ENCODE results near the gene PRR23C.

The PRR23C gene

GRCh38 chr3:139044366-139045210, at the start of gene PRR23C:
TSS of gene PRR23C (minus strand) at chr3:139044892. CDS start at chr3:139044620, 272 bp downstream.
- no peak within 1 kb of the TSS for H3K4me3 ChIP-seq (ENCODE audit: low read depth, low read length)
- in situ Hi-C loops (cut with HindIII; ENCODE audit: low sequenced_read_pairs), result no loop called here
- DNase-seq (ENCODE audit: low read depth), result no peak
- no peak for TF ChIP-seq CTCF (IDR thresholded peaks at IDR 0.05; ENCODE audit: low read depth, low read length, missing control alignments)

GRCh38 chr3:139093840-139094239, 49.1 kb upstream of the PRR23C start:
- no peak for DNase-seq (ENCODE audit: low read depth)
- H3K4me3 ChIP-seq (ENCODE audit: low read depth, low read length), result no peak overlapping the region
- no peak for TF ChIP-seq CTCF (IDR thresholded peaks at IDR 0.05; ENCODE audit: low read depth, low read length, missing control alignments)
- in situ Hi-C loops (cut with HindIII; ENCODE audit: low sequenced_read_pairs), result no loop called here

GRCh38 chr3:139088462-139089324, 44.0 kb upstream of the PRR23C start:
- H3K4me3 ChIP-seq (ENCODE audit: low read depth, low read length), result no peak overlapping the region
- DNase-seq (ENCODE audit: low read depth), result no peak
- in situ Hi-C loops (cut with HindIII; ENCODE audit: low sequenced_read_pairs), result no loop called here
- no peak for TF ChIP-seq CTCF (IDR thresholded peaks at IDR 0.05; ENCODE audit: low read depth, low read length, missing control alignments)

- in situ Hi-C loops (cut with HindIII; ENCODE audit: low sequenced_read_pairs), result no loop called here
- no peak for TF ChIP-seq CTCF (IDR thresholded peaks at IDR 0.05; ENCODE audit: low read depth, low read length, missing control alignments)
- no peak overlapping the region for H3K4me3 ChIP-seq (ENCODE audit: low read depth, low read length)
- DNase-seq (ENCODE audit: low read depth), result no peak
Measured at GRCh38 chr3:139087621-139088020, 42.9 kb upstream of the PRR23C start.

- H3K4me3 ChIP-seq (ENCODE audit: low read depth, low read length), result no peak overlapping the region
- in situ Hi-C loops (cut with HindIII; ENCODE audit: low sequenced_read_pairs), result no loop called here
- TF ChIP-seq CTCF (IDR thresholded peaks at IDR 0.05; ENCODE audit: low read depth, low read length, missing control alignments), result no peak
Measured at GRCh38 chr3:139084176-139084575, 39.5 kb upstream of the PRR23C start.

GRCh38 chr3:139074565-139075115, 29.9 kb upstream of the PRR23C start:
- in situ Hi-C loops (cut with HindIII; ENCODE audit: low sequenced_read_pairs), result no loop called here
- TF ChIP-seq CTCF (IDR thresholded peaks at IDR 0.05; ENCODE audit: low read depth, low read length, missing control alignments), result no peak
- no peak for DNase-seq (ENCODE audit: low read depth)
- H3K4me3 ChIP-seq (ENCODE audit: low read depth, low read length), result no peak overlapping the region

More at GRCh38 chr3:139084176-139084575, 39.5 kb upstream of the PRR23C start:
- DNase-seq (ENCODE audit: low read depth), result no peak
